Stimulated activated CD8-positive, alpha-beta memory T cell treated with anti-CD3 and anti-CD28 coated beads, Interleukin-15, amount 100 ng/mL, for 1 hour (primary cell): ENCODE results near the gene PANK2.
"Not testable (repeated sequence)": the region's sequence is repeated elsewhere in the genome, so short reads cannot be mapped to it uniquely, and the experiment has no call there.

Source experiments
- DNase-seq: peaks from one replicate; pipeline ENCODE4 v3.0.0-alpha.2; 2020; ENCODE audit warnings: low read depth

Gene PANK2

DNA sequence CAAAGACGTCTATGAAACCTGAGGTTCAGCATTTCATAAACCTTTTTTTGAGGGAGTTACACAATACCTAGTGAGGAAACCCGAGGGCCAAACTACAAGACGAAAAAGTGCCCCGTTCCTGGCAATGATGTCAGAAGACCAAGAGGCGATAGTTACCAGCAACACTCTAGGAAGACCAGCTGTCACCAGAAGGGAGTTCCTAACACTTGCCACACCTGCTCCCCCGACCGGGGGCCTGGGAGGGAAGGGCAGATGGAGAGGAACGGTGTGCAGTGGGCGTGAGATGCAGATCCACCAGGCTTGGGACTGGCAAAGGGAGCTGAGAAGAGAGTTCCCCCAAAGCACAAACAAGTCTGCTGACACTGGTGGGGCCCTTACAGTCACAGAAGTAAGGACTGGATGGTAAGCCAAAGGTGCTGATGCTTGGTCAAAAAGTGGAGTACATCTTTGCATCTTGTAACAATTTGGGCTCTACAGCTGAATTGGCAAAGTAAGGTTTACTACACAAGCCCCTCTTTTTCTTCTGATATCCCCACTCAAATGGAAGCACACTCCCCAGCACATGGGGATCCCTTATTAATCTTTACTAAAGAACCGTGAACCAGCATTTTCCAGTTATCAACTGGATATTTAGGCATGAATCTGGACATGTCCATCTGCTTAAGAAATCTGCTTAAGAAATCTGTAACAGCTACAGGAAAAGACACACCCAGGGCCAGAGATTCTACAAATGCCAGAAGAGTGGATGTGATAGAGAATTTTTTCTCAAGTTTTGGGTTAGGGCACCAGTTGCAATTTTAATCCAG is 38.5 kb downstream of the PANK2 start:
- no peak for DNase-seq

DNA sequence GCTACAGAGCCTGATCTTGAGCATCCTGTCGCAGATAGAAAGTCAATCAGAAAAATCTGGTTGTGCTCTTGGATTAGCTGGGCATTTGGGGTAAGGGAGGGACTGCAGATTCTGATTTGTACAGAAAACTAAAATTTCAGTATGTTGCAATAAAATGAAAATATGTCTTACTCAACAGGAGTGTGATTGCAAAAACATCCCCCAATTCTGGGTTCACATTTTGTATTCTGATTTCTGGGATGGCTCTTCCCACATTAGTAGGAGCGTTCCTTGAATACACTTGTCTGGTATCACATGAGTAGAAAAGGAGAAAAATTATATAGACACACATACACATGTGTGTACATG is 40.5 kb downstream of the PANK2 start:
- no peak for DNase-seq

DNA sequence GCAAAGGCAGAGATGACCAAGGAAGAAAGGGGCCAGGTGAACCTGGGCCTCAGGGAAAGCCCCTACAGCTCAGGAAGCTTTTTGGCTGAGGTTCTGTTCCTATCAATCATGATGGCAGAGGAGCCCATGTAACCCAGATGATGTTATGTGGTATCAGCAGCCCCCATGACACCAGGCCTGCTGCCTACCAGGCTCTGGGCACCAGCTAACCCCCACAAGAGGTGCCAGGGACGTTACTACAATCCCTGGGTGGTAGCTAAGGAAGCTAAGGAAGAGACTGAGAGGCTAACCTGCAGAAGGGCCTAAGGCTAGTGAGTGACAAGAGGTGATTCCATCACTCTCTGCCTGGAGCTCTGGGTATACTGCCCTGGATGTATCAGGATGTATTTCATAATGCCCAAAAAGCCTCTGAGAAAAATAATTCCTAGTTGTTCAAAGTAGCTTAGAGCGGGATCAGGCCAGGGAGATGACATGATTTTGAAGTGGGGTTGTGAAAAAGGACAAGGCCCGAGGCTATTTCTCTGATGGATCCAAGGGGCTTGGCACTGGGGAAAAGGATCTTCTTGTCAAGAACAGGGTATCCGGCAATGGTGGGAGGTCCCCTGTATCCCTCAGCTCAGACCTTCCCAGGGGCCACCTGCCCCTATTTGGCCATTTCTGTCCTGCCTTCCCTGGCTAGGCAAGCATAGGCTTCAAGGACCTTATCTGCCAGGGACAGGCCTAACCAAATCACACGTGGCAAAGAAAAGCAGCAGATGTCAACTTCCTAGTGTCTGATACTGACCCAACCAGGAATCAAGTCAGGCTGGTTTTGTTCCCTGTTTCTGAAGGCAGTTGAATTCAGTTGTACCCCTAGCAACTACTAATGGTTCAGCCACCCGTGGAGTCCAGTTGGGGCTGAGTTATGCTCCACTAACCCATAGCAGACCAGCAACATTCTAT is 41.3 kb downstream of the PANK2 start:
- no peak for DNase-seq

DNA sequence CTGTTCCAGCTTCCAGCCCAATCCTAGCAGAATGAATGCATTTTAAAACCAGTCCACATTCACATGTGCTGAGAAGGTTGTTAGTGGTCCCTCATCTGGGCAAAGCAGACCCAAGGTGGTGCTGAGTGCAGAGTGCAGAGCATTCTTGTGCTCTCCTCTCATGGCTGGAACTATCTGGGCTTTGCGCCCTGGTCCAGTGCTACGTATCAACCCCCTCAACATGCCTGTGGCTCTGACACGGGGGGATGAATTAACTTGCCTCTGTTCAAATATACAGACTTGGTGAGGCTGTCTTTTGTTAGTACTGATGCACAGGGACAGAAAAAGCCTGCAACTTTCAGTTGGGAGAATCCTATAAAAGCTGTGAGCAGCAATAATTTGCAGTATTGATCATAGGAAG is 42.5 kb downstream of the PANK2 start:
- DNase-seq, result no peak

DNA sequence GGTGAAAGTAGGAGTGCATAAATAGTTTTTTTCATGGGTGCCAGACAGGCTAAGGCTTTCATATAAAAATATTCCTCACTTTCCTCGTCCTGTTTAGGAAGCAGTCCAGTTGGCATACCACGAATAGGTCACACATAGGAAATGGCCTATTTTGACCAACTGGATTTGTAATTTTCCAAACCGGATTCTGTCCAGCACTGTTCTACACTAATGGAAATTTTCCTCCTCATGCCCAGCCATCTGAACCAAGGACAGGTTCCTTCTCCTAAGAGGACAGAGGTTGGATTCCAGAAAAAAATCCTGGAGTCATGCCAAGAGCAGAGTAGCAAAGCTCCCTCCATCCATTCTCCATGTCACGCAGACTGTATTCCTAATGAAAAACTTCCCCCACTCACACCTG is 43.1 kb downstream of the PANK2 start:
- DNase-seq, result no peak

DNA sequence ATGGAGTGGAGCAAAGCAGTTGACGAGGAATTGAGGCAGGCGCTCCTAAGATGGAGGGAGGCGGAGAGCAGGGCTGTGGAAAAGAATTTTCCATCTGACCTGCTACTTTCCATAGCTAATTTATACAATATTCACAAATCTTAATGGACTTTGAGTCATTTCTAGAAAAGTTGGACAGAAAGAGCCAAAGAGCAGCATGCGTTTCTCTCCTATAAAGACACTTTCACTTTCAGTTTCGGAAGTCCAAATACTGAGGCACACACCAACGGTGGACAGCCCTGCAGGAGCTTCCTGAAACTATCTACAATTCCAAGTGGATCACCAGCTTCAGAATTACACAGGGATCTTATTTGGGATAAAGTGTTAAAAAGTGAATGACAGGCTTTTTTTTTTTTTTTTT is 43.5 kb downstream of the PANK2 start:
- no peak for DNase-seq

DNA sequence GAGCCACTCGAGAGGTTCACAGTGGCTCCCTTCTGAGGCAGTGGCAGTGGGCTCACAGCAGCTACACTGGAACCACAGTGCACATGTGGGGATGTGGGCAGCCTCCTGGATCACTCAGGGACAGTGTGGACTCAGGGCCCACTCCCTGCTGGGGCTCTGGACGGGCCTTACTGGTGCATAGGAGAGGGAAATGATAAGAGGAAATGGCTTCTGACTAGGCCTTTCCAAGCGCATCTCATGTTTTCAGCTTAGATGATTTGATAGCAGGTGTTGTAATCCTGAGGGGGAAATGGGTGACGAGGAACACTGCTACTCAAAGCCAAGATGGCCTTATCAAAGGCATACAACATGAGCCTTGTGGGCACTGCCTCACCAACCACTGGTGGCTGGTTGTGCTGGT is 44.0 kb downstream of the PANK2 start:
- no peak for DNase-seq

DNA sequence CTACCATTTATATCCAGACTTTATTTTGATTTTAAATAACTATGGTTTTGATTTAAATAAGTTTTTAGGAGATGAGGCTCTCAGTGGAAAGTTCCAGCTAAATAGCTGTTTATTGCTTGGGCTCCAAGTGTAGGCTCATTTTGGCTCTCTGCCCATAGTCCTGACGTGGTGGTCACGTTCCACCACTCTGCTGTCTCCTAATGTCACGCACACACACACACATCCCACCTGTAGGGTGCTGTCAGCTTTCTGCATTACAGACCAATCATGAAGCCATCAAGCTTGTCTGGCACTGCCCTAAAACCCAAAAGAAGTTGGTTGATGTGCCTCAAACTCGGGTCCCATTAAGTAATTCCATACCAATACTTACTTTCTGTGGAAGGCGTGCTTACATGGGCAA is 45.4 kb downstream of the PANK2 start:
- no peak for DNase-seq

DNA sequence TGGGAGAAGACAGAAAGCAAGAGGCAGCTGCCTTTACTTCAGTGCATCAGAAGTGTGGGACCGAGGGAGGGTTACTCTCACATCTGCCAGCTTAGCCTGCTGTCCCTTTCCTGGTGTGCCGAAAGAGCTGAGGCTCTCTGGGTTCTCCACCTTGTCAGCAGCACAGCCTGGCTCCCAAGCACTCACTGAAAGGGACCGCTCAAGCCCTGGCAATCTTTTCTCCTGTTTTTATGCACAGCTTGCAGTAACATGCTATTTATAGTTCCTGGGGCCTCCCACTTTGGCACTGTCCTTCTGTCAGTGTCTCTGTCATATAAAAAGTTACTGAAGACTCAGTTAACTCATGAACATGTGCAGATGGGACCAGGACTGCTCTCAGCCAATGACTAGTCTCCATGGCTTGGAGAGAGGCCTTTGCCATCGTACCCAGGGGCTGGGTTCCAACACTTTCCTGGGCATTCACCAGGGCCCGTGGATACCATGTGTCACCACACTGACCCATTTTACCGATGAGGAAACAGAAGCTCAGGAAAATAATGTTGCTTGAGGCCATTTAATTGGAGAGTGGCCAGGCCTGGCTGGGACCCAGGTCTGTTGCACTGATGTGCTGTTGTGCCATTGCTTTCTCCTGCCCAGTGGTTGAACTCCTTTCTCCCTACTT is 46.2 kb downstream of the PANK2 start:
- DNase-seq, result no peak

DNA sequence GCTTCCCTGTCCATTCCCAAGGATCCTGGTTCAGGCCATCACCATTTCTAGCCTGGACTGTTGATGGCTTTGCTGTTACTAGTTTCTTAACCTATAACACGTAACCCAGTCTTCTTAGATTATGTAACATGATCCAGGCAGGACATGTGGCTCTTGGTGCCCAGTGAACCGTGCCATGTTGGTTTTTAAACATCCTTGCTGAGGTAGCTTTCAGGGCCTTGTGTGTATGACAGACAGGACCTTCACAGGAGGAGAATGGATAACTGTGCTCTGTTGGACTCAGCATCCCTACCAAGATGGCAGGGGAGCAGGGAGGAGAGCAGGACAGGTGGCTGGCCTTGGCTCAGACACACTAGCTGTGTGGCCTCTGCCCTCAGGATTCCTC is 46.8 kb downstream of the PANK2 start:
- no peak for DNase-seq

DNA sequence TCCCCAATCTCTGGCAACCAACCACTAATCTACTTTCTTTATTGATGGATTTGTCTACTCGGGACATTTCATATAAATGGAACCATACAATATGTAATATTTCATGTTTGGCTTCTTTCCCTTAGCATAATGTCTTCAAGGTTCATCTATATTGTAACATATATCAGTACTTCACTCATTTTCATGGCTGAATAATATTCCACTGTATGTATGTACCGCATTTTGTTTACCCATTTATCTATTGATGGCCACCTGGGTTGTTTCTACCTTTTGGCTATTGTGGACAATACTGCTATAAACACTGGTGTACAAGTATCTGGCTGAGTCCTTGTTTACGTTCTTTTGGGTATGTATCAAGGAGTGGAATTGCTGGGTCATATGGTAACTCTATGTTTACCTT is 48.4 kb downstream of the PANK2 start:
- no peak for DNase-seq

DNA sequence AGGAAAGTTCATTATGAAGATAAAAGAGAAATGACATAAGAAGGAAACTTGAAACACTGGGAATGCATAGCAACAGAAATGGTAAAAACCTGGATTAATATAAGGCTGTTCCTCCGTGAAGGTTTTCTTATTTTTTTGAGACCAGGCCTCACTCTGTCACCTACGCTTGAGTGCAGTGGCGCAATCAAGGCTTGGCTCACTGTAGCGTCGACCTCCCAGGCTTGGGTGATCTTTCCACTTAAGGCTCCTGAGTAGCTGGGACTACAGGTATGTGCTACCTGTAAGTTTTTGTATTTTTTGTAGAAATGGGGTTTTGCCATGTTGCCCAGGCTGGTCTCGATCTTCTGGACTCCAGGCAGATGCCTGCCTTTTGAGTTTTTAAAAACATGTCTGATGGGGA is 51.7 kb downstream of the PANK2 start:
- no peak for DNase-seq

DNA sequence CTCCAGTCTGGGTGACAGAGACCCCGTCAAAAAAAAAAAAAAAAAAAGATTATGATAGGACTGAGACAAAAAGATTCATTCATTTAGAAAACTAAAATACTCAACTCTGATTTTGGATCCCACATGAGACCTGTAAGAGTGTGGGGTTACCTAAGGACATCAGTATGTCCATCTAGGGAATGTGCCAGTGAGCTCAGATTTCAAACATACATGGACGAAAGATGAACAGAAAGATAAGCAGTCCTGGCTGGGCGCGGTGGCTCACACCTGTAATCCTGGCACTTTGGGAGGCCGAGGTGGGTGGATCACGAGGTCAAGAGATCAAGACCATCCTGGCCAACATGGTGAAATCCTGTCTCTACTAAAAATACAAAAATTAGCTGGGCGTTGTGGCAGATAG is 57.5 kb downstream of the PANK2 start:
- not testable (repeated sequence) for DNase-seq

DNA sequence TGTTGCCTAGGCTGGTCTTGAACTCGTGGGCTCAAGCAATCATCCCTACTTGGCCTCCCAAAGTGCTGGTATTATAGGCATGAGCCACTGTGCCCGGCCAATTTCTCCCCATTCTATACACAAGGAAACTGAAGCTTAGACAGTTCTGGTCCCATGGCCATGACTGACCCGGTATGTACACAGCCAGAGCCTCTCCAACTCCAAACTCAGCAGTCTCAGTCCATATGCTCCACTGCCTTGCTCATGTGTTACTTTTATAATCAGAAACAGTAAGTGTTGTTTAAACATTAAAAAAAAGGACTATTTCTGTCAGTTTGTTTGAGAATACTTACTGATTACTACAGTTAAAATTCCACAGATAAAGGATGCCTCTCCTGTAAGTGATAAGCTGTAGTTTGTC is 75.5 kb downstream of the PANK2 start:
- no peak for DNase-seq

DNA sequence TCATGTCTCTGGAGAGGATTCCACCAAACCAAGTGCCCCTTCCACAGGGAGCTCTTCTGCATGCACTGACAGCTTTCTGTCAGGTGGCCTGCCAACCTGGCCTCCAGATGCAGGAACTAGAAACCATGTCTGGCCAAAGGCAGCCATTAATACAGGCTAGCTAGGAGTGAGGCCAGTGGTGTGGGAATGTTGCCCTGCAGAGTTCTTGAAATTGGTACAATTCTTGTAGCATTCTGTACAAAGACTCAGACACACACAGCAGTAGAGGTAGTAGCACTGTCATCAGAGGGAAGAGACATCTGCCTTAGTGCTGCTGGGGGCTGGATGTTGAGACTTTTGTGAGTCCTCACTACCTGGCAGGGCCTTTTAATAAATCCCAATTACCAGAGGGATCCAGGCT is 77.4 kb downstream of the PANK2 start:
- no peak for DNase-seq

DNA sequence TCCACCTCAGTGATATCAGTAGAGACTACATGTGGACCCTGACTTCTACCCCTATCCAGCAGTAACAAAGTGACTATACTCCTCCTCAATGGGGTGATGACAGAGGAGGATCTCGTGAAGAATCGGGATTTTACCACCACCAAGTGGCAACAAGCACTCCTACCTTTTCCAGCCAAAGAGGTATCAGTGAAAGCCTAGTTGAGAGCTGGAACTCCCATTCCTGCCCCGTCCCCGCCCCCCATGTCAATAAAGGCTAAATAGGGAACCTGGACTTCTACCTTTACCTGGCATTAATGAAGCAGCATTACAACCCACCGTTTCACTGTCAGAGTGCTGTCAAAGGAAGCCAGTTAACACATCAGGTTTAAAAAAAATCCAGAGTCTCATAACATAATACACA is 80.8 kb downstream of the PANK2 start:
- DNase-seq, result no peak

DNA sequence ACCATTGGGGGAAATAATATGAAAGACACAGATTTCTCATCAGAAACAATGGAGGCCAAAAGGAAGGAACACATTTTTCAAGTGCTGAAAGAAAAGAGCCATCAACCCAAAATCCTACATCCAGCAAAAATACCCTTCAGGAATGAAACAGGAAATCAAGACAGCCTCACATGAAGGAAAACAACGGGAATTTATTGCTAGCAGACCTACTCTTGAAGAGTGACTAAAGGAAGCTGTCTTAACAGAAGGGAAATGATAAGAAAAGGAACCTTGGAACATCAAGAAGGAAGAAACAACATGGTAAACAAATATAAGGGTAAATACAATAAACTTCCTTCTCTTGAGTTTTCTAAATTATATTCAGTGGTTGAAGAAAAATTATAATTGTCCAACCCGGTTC is 82.0 kb downstream of the PANK2 start:
- DNase-seq, result no peak

DNA sequence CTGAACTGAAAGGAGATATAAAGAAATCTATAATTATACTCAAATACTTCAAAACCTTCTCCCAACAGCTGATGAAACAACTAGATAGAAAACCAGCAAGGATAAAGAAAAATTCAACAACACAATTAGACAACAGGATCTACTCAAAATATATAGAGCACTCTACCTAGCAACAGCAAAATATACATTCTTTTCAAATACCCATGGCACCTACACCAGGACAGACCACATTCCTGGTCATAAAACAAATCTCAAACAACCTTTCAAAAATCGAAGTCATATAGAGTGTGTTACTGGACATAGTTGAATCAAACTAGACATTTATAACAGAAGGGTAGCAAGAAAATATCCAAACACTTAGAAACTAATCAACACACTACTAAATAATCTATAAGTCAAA is 83.0 kb downstream of the PANK2 start:
- DNase-seq, result no peak

DNA sequence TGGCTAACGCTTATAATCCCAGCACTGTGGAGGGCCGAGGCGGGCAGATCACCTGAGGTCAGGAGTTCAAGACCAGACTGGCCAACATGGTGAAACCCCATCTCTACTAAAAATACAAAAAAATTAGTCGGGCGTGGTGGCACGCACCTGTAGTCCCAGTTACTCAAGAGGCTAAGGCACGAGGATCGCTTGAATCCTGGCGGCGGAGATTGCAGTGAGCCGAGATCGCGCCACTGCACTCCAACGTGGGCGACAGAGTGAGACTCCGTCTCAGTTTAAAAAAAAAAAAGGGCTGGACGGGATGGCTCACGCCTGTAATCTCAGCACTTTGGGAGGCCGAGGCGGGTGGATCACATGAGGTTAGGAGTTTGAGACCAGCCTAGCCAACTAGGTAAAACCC is 83.4 kb downstream of the PANK2 start:
- DNase-seq, result not testable (repeated sequence)

DNA sequence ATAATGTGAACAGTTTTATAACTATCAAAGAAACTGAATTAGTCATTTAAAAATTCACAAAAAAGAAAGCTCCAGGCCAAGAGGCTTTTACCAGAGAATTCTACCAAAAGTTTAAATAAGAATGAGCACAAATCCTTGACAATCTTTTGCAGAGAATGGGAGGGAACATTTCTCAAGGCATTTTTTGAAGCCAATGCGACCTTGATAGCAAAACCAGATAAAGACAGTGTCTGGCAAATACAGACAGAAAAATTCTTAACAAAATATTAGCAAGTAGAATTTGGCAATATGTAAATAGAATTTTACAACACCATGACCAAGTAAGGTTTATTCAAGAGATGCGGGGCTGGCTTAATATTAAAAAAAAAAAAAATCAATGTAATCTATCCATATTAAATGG is 84.5 kb downstream of the PANK2 start:
- DNase-seq, result no peak

DNA sequence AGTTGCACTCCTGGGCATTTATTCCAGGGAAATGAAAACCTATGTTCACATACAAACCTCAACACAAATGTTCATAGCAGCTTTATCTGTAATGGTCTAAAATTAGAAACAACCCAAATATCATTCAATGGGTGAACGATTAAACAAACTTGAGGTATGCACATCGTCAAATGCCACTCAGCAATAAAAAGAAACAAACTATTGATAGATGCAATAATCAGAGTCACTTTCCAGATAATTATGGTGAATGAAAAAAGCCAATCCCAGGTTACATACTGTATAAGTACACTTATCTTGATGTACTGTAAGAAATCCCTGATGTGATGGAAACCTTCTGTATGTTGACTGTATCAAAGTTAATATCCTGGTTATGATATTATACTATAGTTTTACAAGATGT is 87.3 kb downstream of the PANK2 start:
- no peak for DNase-seq
